Fibroblast of upper back skin (primary cell): ENCODE measurements around the gene PTPN9.
"Not testable (repeated sequence)": the region's sequence is repeated elsewhere in the genome, so short reads cannot be mapped to it uniquely, and the experiment has no call there.

ENCODE experiments used
- DNase-seq: peaks from one replicate; pipeline ENCODE4 v3.0.0-alpha.2; 2013

Gene PTPN9

DNA sequence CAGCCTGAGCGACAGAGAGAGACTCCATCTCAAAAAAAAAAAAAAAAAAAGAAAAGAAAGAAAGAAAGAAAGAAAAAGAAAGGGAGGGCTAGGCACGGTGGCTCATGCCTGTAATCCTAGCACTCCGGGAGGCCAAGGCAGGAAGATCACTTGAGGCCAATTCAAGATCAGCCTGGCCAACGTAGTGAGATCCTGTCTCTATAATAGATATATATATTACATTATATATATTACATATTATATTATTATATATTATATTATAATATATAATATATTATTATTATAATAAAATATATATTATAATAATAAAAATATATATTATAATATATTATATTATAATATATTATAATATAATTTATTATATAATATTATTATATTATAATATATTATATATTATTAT is 48.9 kb downstream of the PTPN9 start:
- DNase-seq: no peak

- DNase-seq: not testable (repeated sequence)
These were observed 53.4 kb downstream of the PTPN9 start for GRCh38 chr15:75525756-75526155.

DNA sequence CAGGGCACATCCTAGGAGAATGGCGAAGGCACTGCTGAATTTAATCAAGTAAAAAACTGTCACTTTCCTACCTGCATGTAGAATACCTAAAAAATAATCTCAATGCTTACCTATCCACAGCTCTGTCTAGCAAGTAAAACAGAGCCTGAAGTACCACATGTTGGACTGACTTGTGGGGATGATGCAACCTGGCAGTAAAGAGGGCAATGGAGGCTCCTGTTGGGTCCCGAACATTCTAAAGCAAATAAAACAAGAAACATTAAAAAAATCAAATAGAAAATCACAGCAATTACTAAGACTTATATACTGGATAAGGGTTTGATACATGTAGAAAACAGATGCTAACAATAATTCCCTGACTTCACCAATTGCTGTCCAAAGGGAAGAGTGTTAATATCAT is 56.1 kb downstream of the PTPN9 start:
- peak; percentile 48 for DNase-seq

- no peak for DNase-seq
These were observed 61.9 kb downstream of the PTPN9 start for GRCh38 chr15:75517233-75517632.

GRCh38 chr15:75508840-75509532 is 70.1 kb downstream of the PTPN9 start:
- DNase-seq: peak; percentile 38

GRCh38 chr15:75502360-75502759 is 76.8 kb downstream of the PTPN9 start:
- DNase-seq: no peak

DNA sequence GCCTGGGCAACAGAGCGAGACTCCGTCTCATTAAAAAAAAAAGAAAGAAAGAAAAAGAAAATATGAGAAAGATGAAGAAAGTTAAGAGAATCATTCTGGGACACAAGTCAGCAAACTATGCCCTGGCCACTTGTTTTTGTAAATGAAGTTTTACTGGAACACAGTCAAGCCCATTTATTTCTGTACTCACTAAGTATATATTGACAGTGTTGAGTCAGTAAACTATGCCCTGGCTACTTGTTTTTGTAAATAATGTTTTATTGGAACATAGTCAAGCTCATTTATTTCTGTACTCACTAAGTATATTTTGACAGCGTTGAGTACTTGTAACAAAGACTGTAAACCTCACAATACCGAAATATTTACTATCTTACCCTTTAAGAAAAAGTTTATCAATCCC is 85.4 kb downstream of the PTPN9 start:
- no peak for DNase-seq

- DNase-seq: no peak
These were observed 95.2 kb downstream of the PTPN9 start for GRCh38 chr15:75483961-75484360.

DNA sequence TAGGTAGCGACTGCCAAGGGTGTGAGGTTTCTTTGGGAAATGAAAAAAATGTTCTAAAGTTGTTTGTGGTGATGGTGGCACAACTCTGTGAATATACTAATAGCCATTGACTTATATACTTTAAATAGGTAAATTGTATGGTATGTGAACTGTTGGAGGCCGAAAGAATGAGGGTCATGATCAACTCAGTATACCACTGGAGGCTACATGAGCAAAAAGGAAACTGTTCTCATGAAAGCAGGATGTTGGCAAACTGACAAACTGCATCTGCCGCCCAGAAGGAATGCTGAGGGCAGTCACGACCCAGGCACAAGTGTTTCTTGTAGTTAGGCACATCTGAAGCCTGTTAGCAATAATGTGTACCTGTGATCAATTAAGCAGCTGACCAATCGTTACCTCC is 95.6 kb downstream of the PTPN9 start:
- not testable (repeated sequence) for DNase-seq

DNA sequence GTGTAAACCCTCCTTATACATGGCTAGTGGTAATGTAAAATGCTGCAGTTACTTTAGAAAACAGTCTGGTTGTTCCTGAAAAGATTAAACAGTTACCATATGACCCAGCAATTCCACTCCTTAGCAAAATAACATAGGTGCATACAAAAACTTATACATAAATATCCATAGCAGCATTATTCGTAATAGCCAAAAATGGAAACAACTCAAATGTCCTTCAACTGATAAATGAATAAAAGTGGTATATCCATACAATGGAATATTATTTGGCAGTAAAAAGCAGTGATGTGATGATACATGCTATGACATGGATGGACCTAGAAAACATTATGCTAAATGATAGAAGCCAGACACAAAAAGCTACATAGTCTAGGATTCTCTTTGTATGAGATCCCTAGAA is 96.0 kb downstream of the PTPN9 start:
- no peak for DNase-seq

DNA sequence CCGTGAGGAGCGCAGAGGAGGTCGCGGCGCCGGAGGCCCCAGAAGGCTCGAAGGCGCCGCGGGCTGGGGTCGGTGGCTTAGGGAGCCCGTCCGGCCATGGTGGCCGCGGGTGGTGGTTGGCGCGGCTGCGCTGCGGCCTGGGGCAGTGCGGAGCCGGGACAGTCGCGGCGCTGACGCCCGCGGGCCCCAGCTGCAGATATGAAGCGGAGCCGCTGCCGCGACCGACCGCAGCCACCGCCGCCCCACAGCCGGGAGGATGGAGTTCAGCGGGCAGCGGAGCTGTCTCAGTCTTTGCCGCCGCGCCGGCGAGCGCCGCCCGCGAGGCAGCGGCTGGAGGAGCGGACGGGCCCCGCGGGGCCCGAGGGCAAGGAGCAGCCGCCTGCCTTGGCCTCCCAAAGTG is 98.7 kb downstream of the PTPN9 start:
- not testable (repeated sequence) for DNase-seq

DNA sequence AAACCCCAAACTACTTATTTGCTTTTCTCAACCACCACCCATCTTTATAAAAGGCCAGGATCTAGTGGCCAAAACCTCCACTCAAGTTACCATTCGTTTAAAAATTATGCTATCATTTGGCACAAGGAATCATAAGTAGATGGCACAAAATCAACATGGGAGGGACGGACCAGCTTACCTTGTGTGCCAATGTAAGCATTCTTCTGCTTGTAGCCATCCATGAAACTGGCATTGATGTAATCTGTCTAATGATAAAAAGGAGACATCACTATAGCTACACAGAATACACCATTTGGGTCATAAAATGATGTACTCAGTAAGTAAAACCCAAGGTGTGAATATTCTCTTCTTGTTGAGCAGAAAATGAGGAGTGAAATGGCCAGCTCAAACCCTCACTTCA is 99.4 kb downstream of the PTPN9 start:
- no peak for DNase-seq

DNA sequence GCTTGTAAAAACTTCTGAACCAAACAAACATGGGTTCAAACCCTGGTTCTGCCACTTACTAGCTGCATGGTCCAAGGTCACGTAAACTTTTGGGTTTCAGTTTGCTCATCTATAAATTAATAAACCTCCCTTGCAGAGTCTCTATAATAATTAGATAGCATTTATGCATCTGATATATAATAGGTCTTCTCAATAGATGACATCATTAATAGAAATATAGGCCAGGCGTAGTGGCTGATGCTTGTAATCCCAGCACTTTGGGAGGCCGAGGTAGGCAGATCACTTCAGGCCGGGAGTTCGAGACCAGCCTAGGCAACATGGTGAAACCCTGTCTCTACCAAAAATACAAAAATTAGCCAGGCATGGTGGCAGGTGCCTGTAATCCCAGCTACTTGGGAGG is 102.0 kb downstream of the PTPN9 start:
- DNase-seq: not testable (repeated sequence)

GRCh38 chr15:75468913-75469598 is 110.1 kb downstream of the PTPN9 start:
- DNase-seq: no peak

DNA sequence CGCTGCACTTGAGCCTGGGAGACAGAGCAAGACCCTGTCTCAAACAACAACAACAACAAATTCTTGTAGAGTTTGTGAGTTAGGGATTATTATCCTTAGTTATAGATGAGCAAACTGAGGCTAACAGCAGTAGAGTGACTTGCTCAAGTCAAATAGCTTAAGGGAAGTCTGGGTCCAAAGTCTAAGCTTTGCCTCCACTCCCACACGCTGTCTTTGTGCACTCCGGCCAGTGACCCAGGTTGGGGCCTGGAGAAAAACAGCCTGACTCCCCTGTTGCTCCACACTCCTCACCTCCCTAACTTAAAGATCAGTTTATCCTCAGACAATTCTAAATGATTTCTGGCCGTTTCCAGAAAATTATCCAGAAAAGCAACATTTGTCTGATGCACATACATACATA is 118.5 kb downstream of the PTPN9 start:
- no peak for DNase-seq

GRCh38 chr15:75459581-75459980 is 119.5 kb downstream of the PTPN9 start:
- DNase-seq: no peak

GRCh38 chr15:75456710-75457109 is 122.4 kb downstream of the PTPN9 start:
- DNase-seq: peak; percentile 14

GRCh38 chr15:75455982-75456531 is 123.1 kb downstream of the PTPN9 start:
- peak; percentile 48 for DNase-seq

DNA sequence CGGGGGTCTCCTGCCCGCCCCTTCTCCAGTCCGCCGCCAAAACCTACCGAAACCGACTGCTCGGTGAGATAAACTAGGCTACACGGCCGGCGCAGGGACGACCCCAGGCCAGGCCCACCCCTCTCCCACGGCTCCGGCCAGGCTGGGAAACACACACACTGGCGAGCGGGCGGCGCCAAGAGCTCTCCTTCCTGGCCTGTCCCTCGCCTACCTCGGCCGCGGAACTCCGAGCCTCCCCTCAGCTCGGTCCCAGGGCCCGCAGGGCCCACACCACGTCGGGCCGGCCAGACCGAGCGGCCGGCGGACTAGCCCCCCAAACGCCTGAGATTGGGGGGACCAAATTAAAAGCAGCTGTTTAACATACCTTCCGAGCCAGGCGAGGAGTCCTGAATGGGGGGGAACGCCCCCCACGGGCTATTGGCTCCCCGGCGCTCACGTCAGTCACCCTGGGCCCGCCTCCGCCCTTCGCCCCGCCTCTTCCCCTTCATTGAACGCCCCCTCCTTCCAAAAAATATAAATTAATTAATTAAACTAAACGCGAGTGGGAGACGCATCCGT is 123.6 kb downstream of the PTPN9 start:
- DNase-seq: peak; percentile 77

DNA sequence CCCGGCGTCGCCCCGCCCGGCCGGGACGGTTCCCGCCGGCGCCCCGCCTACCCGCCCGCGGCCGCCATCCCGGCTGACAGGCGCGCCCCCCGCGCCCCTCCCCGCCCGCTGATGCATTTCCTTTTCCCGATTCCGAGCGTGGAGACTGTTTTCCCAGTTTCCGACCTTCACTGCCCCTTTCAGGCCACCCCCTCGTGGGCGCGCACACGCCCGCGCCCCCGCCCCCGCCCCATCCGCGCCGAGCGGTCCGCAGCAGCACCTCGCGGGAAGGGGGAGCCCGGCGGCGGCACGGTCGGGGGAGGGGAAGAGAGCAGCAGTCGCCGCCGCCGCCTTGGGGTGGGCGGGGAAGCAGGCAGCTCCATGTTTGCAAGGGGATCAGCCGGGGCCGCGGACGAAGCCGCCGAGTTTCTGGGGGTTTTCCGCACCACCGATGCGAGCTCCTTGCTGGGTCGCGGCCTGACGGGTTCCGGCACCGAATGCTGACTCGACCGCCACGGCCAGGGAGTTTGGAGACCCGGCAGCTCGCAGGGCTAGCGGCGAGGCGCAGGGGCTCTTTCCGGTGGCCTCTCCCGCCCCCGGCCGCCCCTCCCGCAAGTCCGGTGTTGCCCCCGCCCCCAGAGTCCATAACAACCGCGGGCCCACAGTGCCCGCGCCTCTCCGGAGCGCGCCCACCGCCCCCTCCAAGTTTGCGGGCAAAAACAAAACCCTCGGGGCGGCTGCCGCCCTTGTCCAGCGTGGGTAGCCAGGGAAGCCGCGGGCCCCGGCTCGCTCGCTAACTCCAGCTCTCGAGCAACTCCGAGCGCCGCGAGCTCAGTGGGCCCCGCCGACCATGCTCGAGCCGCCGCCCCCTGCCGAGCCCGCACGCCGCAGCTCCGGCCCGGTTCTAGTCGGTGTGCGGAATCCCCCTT is 124.4 kb downstream of the PTPN9 start:
- no peak for DNase-seq

GRCh38 chr15:75453703-75454470 is 125.2 kb downstream of the PTPN9 start:
- DNase-seq: peak; percentile 100
